Fibroblast of pulmonary artery (primary cell): ENCODE results near the gene CDS2.
A peak's percentile ranks its signal among the peaks of the same experiment; 100 is the strongest.

Source experiments
- DNase-seq: peaks from one replicate; pipeline ENCODE4 v3.0.0-alpha.2; 2010; ENCODE audit warnings: low read depth
- H3K4me3 ChIP-seq: replicated peaks from 2 replicates; pipeline ENCODE4 v1.5.1; 2011; ENCODE audit warnings: low read depth, mild to moderate bottlenecking, control low read depth, low read length, moderate library complexity
- CTCF ChIP-seq: IDR thresholded peaks from 2 replicates; pipeline ENCODE4 v1.5.1; 2011; ENCODE audit warnings: mild to moderate bottlenecking, control low read depth, low read length, inconsistent platforms; ENCODE audit errors: missing control alignments

The CDS2 gene

GRCh38 chr20:5196149-5196548 lies 69.3 kb downstream of the CDS2 start:
- H3K4me3 ChIP-seq, result no peak overlapping the region
- no peak for DNase-seq
- no peak for TF ChIP-seq CTCF

DNA sequence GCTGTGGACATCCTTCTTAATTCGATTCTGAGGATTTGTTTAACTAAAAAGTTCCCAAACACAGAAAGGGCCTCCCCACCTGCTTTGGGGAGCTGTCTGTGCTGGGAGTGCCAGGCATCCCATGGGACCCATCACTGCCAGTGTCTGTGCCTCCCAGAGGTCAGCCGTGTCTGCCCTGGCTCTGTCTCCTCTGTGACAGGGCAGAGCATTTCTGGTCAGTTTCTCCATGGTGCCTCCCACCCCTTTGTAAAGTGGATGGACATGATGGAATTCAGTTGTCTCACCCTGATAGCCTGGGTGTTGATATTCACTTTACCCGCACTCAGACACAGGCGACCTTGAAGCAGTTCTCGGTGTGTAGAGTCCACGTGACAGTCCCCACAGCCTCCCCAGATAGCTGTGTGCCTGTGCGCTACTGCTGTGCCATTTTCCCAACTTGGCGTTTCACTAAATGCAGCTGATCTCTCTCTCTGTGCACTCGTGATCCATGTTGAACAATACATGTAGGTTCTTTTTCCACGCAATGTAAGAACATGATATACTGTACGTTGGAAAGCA lies 70.5 kb downstream of the CDS2 start:
- TF ChIP-seq CTCF, result no peak
- H3K4me3 ChIP-seq, result no peak overlapping the region
- no peak for DNase-seq

GRCh38 chr20:5197847-5198650 lies 71.2 kb downstream of the CDS2 start:
- no peak for DNase-seq
- H3K4me3 ChIP-seq, result no peak overlapping the region
- TF ChIP-seq CTCF, result no peak

DNA sequence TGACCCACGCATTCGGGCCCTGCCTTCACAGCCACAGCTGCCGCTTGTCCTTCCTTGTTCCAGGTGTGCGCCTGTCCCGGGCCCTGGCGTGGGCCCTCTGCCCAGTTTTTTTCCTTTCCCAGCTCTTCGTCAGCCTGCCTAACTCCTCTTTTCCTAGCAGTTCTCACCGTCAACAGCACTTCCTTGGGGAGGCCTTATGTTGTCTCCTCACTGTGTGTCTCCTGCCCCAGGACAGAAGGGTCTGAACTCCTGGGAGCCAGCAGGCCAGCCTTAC lies 71.8 kb downstream of the CDS2 start:
- no peak for DNase-seq
- H3K4me3 ChIP-seq, result no peak overlapping the region
- no peak for TF ChIP-seq CTCF

DNA sequence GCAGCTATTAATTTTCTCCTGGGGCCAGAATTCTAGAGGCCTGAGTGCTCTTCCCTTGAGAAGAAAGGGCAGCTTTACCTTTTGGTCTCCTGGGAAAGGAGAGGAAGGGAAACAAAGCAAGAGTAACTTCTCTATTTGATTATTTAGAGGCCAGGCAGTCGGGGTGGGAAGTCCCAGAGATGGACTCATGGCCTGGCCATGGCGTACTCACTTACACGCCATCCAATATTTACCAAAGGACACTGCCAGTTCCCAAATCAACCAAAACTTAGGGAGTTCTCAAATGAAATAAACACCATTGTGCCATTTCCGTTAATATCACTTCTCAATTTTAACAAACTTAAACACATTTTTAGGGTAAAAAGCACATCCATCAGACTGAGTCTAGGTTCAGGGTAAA lies 76.6 kb downstream of the CDS2 start:
- no peak for DNase-seq
- TF ChIP-seq CTCF, result no peak
- H3K4me3 ChIP-seq, result no peak overlapping the region

GRCh38 chr20:5205348-5206210 lies 78.8 kb downstream of the CDS2 start:
- peak; percentile 97 for TF ChIP-seq CTCF
- H3K4me3 ChIP-seq, result no peak overlapping the region

More at GRCh38 chr20:5205348-5206210, 78.8 kb downstream of the CDS2 start:
- DNase-seq, result peak; percentile 85
